Measurements from ENCODE around the gene RAF1. TPM values are rescaled to one million over a fixed set of nuclear protein-coding genes. Genes with fewer than 3 reads are reported as not detected.
A peak's percentile ranks its signal among the peaks of the same experiment; 100 is the strongest.

Gene RAF1
- total RNA-seq, 2 donors from 2014 or later = 158 to 183 TPM

GRCh38 chr3:12687948-12688347 is 24.0 kb upstream of the RAF1 start:
- H3K27me3 ChIP-seq (replicated peaks; ENCODE audit: insufficient read depth) = no peaks in the 10 kb centered on the region
- H3K4me3 ChIP-seq = no peak overlapping the region
- H3K27ac ChIP-seq = no peak overlapping the region
- ATAC-seq (ENCODE audit: insufficient number of reproducible peaks, low FRiP score, low read depth) = no peak
- DNase-seq (ENCODE audit: low spot score) = no peak
- H3K4me1 ChIP-seq (ENCODE audit: control insufficient read depth in 1 of 2, low read depth in 2 of 2) = no peaks in the 10 kb centered on the region
- H3K9me3 ChIP-seq = no peaks in the 10 kb centered on the region
- no peaks in the 10 kb centered on the region for H3K36me3 ChIP-seq
- TF ChIP-seq CTCF (IDR thresholded peaks at IDR 0.05) = no peak

- ATAC-seq (ENCODE audit: insufficient number of reproducible peaks, low FRiP score, low read depth) (no peak), DNase-seq (ENCODE audit: low spot score) (no peak)
- Histone ChIP-seq H3K27me3 (replicated peaks; ENCODE audit: insufficient read depth) (no peaks in the 10 kb centered on the region), H3K4me3 (no peak overlapping the region), H3K9me3 (no peaks in the 10 kb centered on the region), H3K27ac (no peak overlapping the region), H3K4me1 (ENCODE audit: control insufficient read depth in 1 of 2, low read depth in 2 of 2) (peaks cover 10 to 13% of the 10 kb centered on the region in 2 donors), H3K36me3 (no peaks in the 10 kb centered on the region)
- no peak for TF ChIP-seq CTCF (IDR thresholded peaks at IDR 0.05)
Measured at GRCh38 chr3:12686096-12686495, 22.2 kb upstream of the RAF1 start.

- ATAC-seq (ENCODE audit: insufficient number of reproducible peaks, low FRiP score, low read depth) = peak; percentile 69
- no peak for TF ChIP-seq CTCF (IDR thresholded peaks at IDR 0.05)
- Histone ChIP-seq H3K4me3 (no peak overlapping the region), H3K36me3 (no peaks in the 10 kb centered on the region), H3K27me3 (replicated peaks; ENCODE audit: insufficient read depth) (no peaks in the 10 kb centered on the region), H3K4me1 (ENCODE audit: control insufficient read depth in 1 of 2, low read depth in 2 of 2) (peaks cover 10 to 13% of the 10 kb centered on the region in 2 donors), H3K9me3 (no peaks in the 10 kb centered on the region), H3K27ac (peak overlapping the region; percentile 65 to 70)
- no peak for DNase-seq (ENCODE audit: low spot score)
Measured at GRCh38 chr3:12681943-12682390, 18.1 kb upstream of the RAF1 start.

GRCh38 chr3:12681089-12681942 is 17.4 kb upstream of the RAF1 start:
- Histone ChIP-seq H3K27me3 (replicated peaks; ENCODE audit: insufficient read depth) (no peaks in the 10 kb centered on the region), H3K9me3 (no peaks in the 10 kb centered on the region), H3K27ac (peak overlapping the region; percentile 65 to 70), H3K4me3 (no peak overlapping the region), H3K4me1 (ENCODE audit: control insufficient read depth in 1 of 2, low read depth in 2 of 2) (peaks cover 10 to 13% of the 10 kb centered on the region in 2 donors), H3K36me3 (no peaks in the 10 kb centered on the region)
- no peak for DNase-seq (ENCODE audit: low spot score)
- no peak for TF ChIP-seq CTCF (IDR thresholded peaks at IDR 0.05)
- no peak for ATAC-seq (ENCODE audit: insufficient number of reproducible peaks, low FRiP score, low read depth)

GRCh38 chr3:12679468-12679867 is 15.6 kb upstream of the RAF1 start:
- no peak for TF ChIP-seq CTCF (IDR thresholded peaks at IDR 0.05)
- Histone ChIP-seq H3K27ac (no peak overlapping the region), H3K27me3 (replicated peaks; ENCODE audit: insufficient read depth) (no peaks in the 10 kb centered on the region), H3K9me3 (no peaks in the 10 kb centered on the region), H3K4me3 (no peak overlapping the region), H3K36me3 (no peaks in the 10 kb centered on the region), H3K4me1 (ENCODE audit: control insufficient read depth in 1 of 2, low read depth in 2 of 2) (peaks cover 10 to 13% of the 10 kb centered on the region in 2 donors)
- DNase-seq (ENCODE audit: low spot score) (no peak), ATAC-seq (ENCODE audit: insufficient number of reproducible peaks, low FRiP score, low read depth) (no peak)
